Astrocyte (in vitro differentiated cells and primary cell): ENCODE data around the gene ST6GALNAC6. TPM values are rescaled to one million over a fixed set of nuclear protein-coding genes. Genes with fewer than 3 reads are reported as not detected.

ENCODE experiments used
- DNase-seq: peaks from one replicate; pipeline ENCODE4 v3.0.0-alpha.2; 2010; ENCODE audit warnings: low read depth
- FAIRE-seq: peaks from 2 replicates; lab custom pipeline; 2011; peaks lifted over from hg19 to GRCh38; lab: Jason Lieb, UNC
- H2AFZ ChIP-seq: 2 replicates; pipeline ENCODE4 v1.6.0; 2012; ENCODE audit warnings: low read depth, low read length, inconsistent platforms
- H3K27ac ChIP-seq: 2 replicates; pipeline ENCODE4 v1.5.1; 2011; ENCODE audit warnings: low read depth, low read length, inconsistent platforms
- H3K27me3 ChIP-seq: 2 replicates; pipeline ENCODE4 v1.6.0; 2011; ENCODE audit warnings: low read length, inconsistent platforms; ENCODE audit not compliant: insufficient read depth
- H3K36me3 ChIP-seq: 2 replicates; pipeline ENCODE4 v1.5.1; 2011; ENCODE audit warnings: low read length, inconsistent platforms; ENCODE audit not compliant: insufficient read depth
- H3K4me1 ChIP-seq: 2 replicates; pipeline ENCODE4 v1.5.1; 2011; ENCODE audit warnings: low read length, inconsistent platforms; ENCODE audit not compliant: insufficient read depth
- H3K4me2 ChIP-seq: 2 replicates; pipeline ENCODE4 v1.6.0; 2012; ENCODE audit warnings: low read length, inconsistent platforms
- H3K4me3 ChIP-seq: 2 replicates; pipeline ENCODE4 v1.5.1; 2011; ENCODE audit warnings: low read depth, mild to moderate bottlenecking, low read length, inconsistent platforms; ENCODE audit not compliant: insufficient read depth
- H3K79me2 ChIP-seq: 2 replicates; pipeline ENCODE4 v1.6.0; 2012; ENCODE audit warnings: mild to moderate bottlenecking, low read length, inconsistent platforms; ENCODE audit not compliant: insufficient read depth
- H3K9ac ChIP-seq: 2 replicates; pipeline ENCODE4 v1.6.0; 2012; ENCODE audit warnings: mild to moderate bottlenecking, low read length, inconsistent platforms
- H3K9me3 ChIP-seq: 2 replicates; pipeline ENCODE4 v1.5.1; 2012; ENCODE audit warnings: low read depth, mild to moderate bottlenecking, low read length, inconsistent platforms; ENCODE audit not compliant: insufficient read depth
- H4K20me1 ChIP-seq: 2 replicates; pipeline ENCODE4 v1.6.0; 2012; ENCODE audit warnings: low read length, inconsistent platforms; ENCODE audit not compliant: insufficient read depth
- H3K27ac Mint-ChIP-seq: one replicate; pipeline ENCODE4 v1.8.0; 2021; ENCODE audit warnings: mild to moderate bottlenecking, mixed read lengths; ENCODE audit not compliant: unreplicated experiment
- H3K27me3 Mint-ChIP-seq: one replicate; pipeline ENCODE4 v1.8.0; 2021; ENCODE audit warnings: low read depth, mixed read lengths; ENCODE audit not compliant: unreplicated experiment
- H3K36me3 Mint-ChIP-seq: one replicate; pipeline ENCODE4 v1.8.0; 2021; ENCODE audit warnings: low read depth, mixed read lengths; ENCODE audit not compliant: unreplicated experiment
- H3K4me1 Mint-ChIP-seq: one replicate; pipeline ENCODE4 v1.8.0; 2021; ENCODE audit warnings: low read depth, mixed read lengths; ENCODE audit not compliant: unreplicated experiment
- H3K4me3 Mint-ChIP-seq: one replicate; pipeline ENCODE4 v1.8.0; 2021; ENCODE audit warnings: mild to moderate bottlenecking, moderate library complexity, mixed read lengths; ENCODE audit not compliant: unreplicated experiment
- H3K9me3 Mint-ChIP-seq: one replicate; pipeline ENCODE4 v1.8.0; 2021; ENCODE audit warnings: mild to moderate bottlenecking, mixed read lengths; ENCODE audit not compliant: unreplicated experiment
- CTCF ChIP-seq: IDR thresholded peaks from 2 replicates; pipeline ENCODE4 v1.5.1; 2011; ENCODE audit warnings: low read depth, mild to moderate bottlenecking, inconsistent platforms, low read length, moderate library complexity; ENCODE audit not compliant: insufficient read depth
- EZH2 ChIP-seq: IDR thresholded peaks from 2 replicates; pipeline ENCODE4 v1.6.1; 2012; ENCODE audit warnings: mild to moderate bottlenecking, low read length, inconsistent platforms; ENCODE audit not compliant: insufficient read depth
- total RNA-seq: library from RNA; stranded (reverse); gene quantifications from 2 replicates; pipeline ENCODE4 v1.2.1, GENCODE V29; 2021

ST6GALNAC6 gene
- total RNA-seq, 1 donor from 2014 or later = 30.4 TPM

- H3K27ac ChIP-seq = no peak within 1 kb of the TSS
- H3K9me3 ChIP-seq = no peaks in the 10 kb centered on the region
- H3K79me2 ChIP-seq = peaks cover 20% of the 10 kb centered on the region
- Mint-ChIP-seq H3K27me3 (no peaks in the 10 kb centered on the region), H3K27ac (no peak within 1 kb of the TSS), H3K36me3 (peaks cover 2% of the 10 kb centered on the region), H3K9me3 (no peaks in the 10 kb centered on the region), H3K4me3 (peak within 1 kb of the TSS; percentile 83), H3K4me1 (peaks cover 7% of the 10 kb centered on the region)
- TF ChIP-seq EZH2 (no peak), CTCF (no peak)
- peak within 1 kb of the TSS; percentile 87 for H2AFZ ChIP-seq
- H3K4me1 ChIP-seq = peaks cover 37% of the 10 kb centered on the region
- peak within 1 kb of the TSS; percentile 77 for H3K9ac ChIP-seq
- H3K36me3 ChIP-seq = no peaks in the 10 kb centered on the region
- DNase-seq = no peak
- peaks cover 18% of the 10 kb centered on the region for H4K20me1 ChIP-seq
- no peak for FAIRE-seq
- no peaks in the 10 kb centered on the region for H3K27me3 ChIP-seq
- H3K4me3 ChIP-seq = peak within 1 kb of the TSS; percentile 66
- peak within 1 kb of the TSS; percentile 94 for H3K4me2 ChIP-seq
Observed at GRCh38 chr9:127877566-127877998, 21.8 kb downstream of the ST6GALNAC6 start, which contains the start of gene AK1. Gene AK1 (minus strand): TSS chr9:127877675. CDS start chr9:127874617, 3,058 bp downstream.

- Histone ChIP-seq H3K27ac (no peak overlapping the region), H3K4me2 (peak overlapping the region; percentile 94), H2AFZ (peak overlapping the region; percentile 77), H3K9ac (peak overlapping the region; percentile 77), H3K4me3 (peak overlapping the region; percentile 66), H3K27me3 (no peaks in the 10 kb centered on the region), H3K79me2 (peaks cover 20% of the 10 kb centered on the region), H3K4me1 (peaks cover 40% of the 10 kb centered on the region), H4K20me1 (peaks cover 18% of the 10 kb centered on the region), H3K9me3 (no peaks in the 10 kb centered on the region), H3K36me3 (no peaks in the 10 kb centered on the region)
- Mint-ChIP-seq H3K4me1 (peaks cover 11% of the 10 kb centered on the region), H3K4me3 (peak overlapping the region; percentile 83), H3K27ac (no peak overlapping the region), H3K36me3 (peaks cover 4% of the 10 kb centered on the region), H3K9me3 (no peaks in the 10 kb centered on the region), H3K27me3 (no peaks in the 10 kb centered on the region)
- FAIRE-seq (no peak), DNase-seq (no peak)
- TF ChIP-seq CTCF = no peak
- no peak for TF ChIP-seq EZH2
Observed at GRCh38 chr9:127876764-127877562, 22.4 kb downstream of the ST6GALNAC6 start.
